ENCODE measurements around the gene NAALADL2. TPM values are rescaled to one million over a fixed set of nuclear protein-coding genes. Genes with fewer than 3 reads are reported as not detected.

Gene NAALADL2
- total and polyA plus RNA-seq, 2 of the 13 experiments (the other 11 are each of a cell fraction or from before 2014, with no cell fraction given), result 0.08 TPM; not detected in 1

- TF ChIP-seq, protein P1, sequence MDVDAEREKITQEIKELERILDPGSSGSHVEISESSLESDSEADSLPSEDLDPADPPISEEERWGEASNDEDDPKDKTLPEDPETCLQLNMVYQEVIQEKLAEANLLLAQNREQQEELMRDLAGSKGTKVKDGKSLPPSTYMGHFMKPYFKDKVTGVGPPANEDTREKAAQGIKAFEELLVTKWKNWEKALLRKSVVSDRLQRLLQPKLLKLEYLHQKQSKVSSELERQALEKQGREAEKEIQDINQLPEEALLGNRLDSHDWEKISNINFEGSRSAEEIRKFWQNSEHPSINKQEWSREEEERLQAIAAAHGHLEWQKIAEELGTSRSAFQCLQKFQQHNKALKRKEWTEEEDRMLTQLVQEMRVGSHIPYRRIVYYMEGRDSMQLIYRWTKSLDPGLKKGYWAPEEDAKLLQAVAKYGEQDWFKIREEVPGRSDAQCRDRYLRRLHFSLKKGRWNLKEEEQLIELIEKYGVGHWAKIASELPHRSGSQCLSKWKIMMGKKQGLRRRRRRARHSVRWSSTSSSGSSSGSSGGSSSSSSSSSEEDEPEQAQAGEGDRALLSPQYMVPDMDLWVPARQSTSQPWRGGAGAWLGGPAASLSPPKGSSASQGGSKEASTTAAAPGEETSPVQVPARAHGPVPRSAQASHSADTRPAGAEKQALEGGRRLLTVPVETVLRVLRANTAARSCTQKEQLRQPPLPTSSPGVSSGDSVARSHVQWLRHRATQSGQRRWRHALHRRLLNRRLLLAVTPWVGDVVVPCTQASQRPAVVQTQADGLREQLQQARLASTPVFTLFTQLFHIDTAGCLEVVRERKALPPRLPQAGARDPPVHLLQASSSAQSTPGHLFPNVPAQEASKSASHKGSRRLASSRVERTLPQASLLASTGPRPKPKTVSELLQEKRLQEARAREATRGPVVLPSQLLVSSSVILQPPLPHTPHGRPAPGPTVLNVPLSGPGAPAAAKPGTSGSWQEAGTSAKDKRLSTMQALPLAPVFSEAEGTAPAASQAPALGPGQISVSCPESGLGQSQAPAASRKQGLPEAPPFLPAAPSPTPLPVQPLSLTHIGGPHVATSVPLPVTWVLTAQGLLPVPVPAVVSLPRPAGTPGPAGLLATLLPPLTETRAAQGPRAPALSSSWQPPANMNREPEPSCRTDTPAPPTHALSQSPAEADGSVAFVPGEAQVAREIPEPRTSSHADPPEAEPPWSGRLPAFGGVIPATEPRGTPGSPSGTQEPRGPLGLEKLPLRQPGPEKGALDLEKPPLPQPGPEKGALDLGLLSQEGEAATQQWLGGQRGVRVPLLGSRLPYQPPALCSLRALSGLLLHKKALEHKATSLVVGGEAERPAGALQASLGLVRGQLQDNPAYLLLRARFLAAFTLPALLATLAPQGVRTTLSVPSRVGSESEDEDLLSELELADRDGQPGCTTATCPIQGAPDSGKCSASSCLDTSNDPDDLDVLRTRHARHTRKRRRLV (CRISPR knock-in tag; IDR thresholded peaks at IDR 0.05), result no peak
- TF ChIP-seq HDAC2 (CRISPR knock-in tag; IDR thresholded peaks at IDR 0.05), result no peak
- TF ChIP-seq, protein P2, sequence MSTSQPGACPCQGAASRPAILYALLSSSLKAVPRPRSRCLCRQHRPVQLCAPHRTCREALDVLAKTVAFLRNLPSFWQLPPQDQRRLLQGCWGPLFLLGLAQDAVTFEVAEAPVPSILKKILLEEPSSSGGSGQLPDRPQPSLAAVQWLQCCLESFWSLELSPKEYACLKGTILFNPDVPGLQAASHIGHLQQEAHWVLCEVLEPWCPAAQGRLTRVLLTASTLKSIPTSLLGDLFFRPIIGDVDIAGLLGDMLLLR (CRISPR knock-in tag; IDR thresholded peaks at IDR 0.05), result no peak
- TF ChIP-seq CHCHD3 (CRISPR knock-in tag; IDR thresholded peaks at IDR 0.05), result no peak
- TF ChIP-seq SKI (IDR thresholded peaks at IDR 0.05; ENCODE audit: partially characterized antibody), result no peak
- TF ChIP-seq, protein P3, sequence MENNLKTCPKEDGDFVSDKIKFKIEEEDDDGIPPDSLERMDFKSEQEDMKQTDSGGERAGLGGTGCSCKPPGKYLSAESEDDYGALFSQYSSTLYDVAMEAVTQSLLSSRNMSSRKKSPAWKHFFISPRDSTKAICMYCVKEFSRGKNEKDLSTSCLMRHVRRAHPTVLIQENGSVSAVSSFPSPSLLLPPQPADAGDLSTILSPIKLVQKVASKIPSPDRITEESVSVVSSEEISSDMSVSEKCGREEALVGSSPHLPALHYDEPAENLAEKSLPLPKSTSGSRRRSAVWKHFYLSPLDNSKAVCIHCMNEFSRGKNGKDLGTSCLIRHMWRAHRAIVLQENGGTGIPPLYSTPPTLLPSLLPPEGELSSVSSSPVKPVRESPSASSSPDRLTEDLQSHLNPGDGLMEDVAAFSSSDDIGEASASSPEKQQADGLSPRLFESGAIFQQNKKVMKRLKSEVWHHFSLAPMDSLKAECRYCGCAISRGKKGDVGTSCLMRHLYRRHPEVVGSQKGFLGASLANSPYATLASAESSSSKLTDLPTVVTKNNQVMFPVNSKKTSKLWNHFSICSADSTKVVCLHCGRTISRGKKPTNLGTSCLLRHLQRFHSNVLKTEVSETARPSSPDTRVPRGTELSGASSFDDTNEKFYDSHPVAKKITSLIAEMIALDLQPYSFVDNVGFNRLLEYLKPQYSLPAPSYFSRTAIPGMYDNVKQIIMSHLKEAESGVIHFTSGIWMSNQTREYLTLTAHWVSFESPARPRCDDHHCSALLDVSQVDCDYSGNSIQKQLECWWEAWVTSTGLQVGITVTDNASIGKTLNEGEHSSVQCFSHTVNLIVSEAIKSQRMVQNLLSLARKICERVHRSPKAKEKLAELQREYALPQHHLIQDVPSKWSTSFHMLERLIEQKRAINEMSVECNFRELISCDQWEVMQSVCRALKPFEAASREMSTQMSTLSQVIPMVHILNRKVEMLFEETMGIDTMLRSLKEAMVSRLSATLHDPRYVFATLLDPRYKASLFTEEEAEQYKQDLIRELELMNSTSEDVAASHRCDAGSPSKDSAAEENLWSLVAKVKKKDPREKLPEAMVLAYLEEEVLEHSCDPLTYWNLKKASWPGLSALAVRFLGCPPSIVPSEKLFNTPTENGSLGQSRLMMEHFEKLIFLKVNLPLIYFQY (CRISPR knock-in tag; IDR thresholded peaks at IDR 0.05; ENCODE audit: borderline replicate concordance), result no peak
- TF ChIP-seq TAF15 (IDR thresholded peaks at IDR 0.05; ENCODE audit: low read depth, low read length, poor library complexity, severe bottlenecking), result no peak
- TF ChIP-seq FOXA3 (CRISPR knock-in tag; IDR thresholded peaks at IDR 0.05), result no peak
- no peak for TF ChIP-seq ZNF891 (CRISPR knock-in tag; IDR thresholded peaks at IDR 0.05)
- no peak for TF ChIP-seq ZNF160 (CRISPR knock-in tag; IDR thresholded peaks at IDR 0.05)
- TF ChIP-seq, protein P4, sequence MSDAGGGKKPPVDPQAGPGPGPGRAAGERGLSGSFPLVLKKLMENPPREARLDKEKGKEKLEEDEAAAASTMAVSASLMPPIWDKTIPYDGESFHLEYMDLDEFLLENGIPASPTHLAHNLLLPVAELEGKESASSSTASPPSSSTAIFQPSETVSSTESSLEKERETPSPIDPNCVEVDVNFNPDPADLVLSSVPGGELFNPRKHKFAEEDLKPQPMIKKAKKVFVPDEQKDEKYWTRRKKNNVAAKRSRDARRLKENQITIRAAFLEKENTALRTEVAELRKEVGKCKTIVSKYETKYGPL (CRISPR knock-in tag; IDR thresholded peaks at IDR 0.05), result no peak
- no peak for TF ChIP-seq DMTF1 (CRISPR knock-in tag; IDR thresholded peaks at IDR 0.05)
Observed at GRCh38 chr3:175479175-175479574, 620.0 kb downstream of the NAALADL2 start (continued).
